H9 (cell line): Measurements from ENCODE around the gene SMARCD3. TPM values are rescaled to one million over a fixed set of nuclear protein-coding genes. Genes with fewer than 3 reads are reported as not detected.

Experiments
- DNase-seq: peaks from one replicate; pipeline ENCODE4 v3.0.0-alpha.2; 2017
- H2AFZ ChIP-seq: one replicate; pipeline ENCODE4 v1.6.1; 2013; ENCODE audit warnings: mild to moderate bottlenecking, low read length, control low read depth, moderate library complexity
- H2AK5ac ChIP-seq: 2 replicates; pipeline ENCODE4 v1.6.1; 2013; ENCODE audit warnings: low read length, control low read depth, mixed read lengths; ENCODE audit not compliant: insufficient read length
- H2BK120ac ChIP-seq: one replicate; pipeline ENCODE4 v1.6.1; 2013; ENCODE audit warnings: low read depth, mild to moderate bottlenecking, low read length, control low read depth, inconsistent platforms; ENCODE audit not compliant: poor library complexity, severe bottlenecking
- H2BK12ac ChIP-seq: 2 replicates; pipeline ENCODE4 v1.6.1; 2013; ENCODE audit warnings: low read length, control low read depth, mixed read lengths, low read depth; ENCODE audit not compliant: insufficient read length
- H2BK15ac ChIP-seq: 2 replicates; pipeline ENCODE4 v1.6.1; 2013; ENCODE audit warnings: low read depth, low read length, control low read depth
- H2BK20ac ChIP-seq: one replicate; pipeline ENCODE4 v1.6.1; 2013; ENCODE audit warnings: low read depth, mild to moderate bottlenecking, low read length, control low read depth, inconsistent platforms; ENCODE audit not compliant: poor library complexity, severe bottlenecking
- H2BK5ac ChIP-seq: 2 replicates; pipeline ENCODE4 v1.6.1; 2013; ENCODE audit warnings: low read length, control low read depth, mixed read lengths; ENCODE audit not compliant: insufficient read length
- H3K14ac ChIP-seq: 2 replicates; pipeline ENCODE4 v1.6.1; 2013; ENCODE audit warnings: low read length, control low read depth; ENCODE audit not compliant: insufficient read depth
- H3K18ac ChIP-seq: 2 replicates; pipeline ENCODE4 v1.6.1; 2013; ENCODE audit warnings: low read depth, mild to moderate bottlenecking, mixed read lengths, low read length, control low read depth; ENCODE audit not compliant: insufficient read length
- H3K23ac ChIP-seq: 2 replicates; pipeline ENCODE4 v1.6.1; 2013; ENCODE audit warnings: low read length, control low read depth, mixed read lengths, low read depth; ENCODE audit not compliant: insufficient read length
- H3K23me2 ChIP-seq: 2 replicates; pipeline ENCODE4 v1.6.1; 2013; ENCODE audit warnings: low read depth, mild to moderate bottlenecking, mixed read lengths, low read length, control low read depth; ENCODE audit not compliant: insufficient read length, poor library complexity, severe bottlenecking
- H3K27ac ChIP-seq: 2 replicates; pipeline ENCODE4 v1.5.1; 2013; ENCODE audit warnings: low read length, control low read depth, mixed read lengths, low read depth; ENCODE audit not compliant: insufficient read length
- H3K27me3 ChIP-seq: 2 replicates; pipeline ENCODE4 v1.6.1; 2013; ENCODE audit warnings: low read length, control low read depth, inconsistent platforms; ENCODE audit not compliant: insufficient read depth
- H3K4ac ChIP-seq: 2 replicates; pipeline ENCODE4 v1.6.1; 2013; ENCODE audit warnings: low read depth, mild to moderate bottlenecking, control low read depth, inconsistent platforms, low read length, moderate library complexity
- H3K4me1 ChIP-seq: 2 replicates; pipeline ENCODE4 v1.6.1; 2013; ENCODE audit warnings: low read length, control low read depth, inconsistent platforms; ENCODE audit not compliant: insufficient read depth
- H3K4me2 ChIP-seq: 2 replicates; pipeline ENCODE4 v1.6.1; 2013; ENCODE audit warnings: low read length, control low read depth, mixed read lengths; ENCODE audit not compliant: insufficient read length, insufficient read depth
- H3K56ac ChIP-seq: 2 replicates; pipeline ENCODE4 v1.6.1; 2013; ENCODE audit warnings: low read depth, mild to moderate bottlenecking, mixed read lengths, low read length, control low read depth; ENCODE audit not compliant: insufficient read length
- H3K79me1 ChIP-seq: 2 replicates; pipeline ENCODE4 v1.6.1; 2013; ENCODE audit warnings: low read depth, mild to moderate bottlenecking, moderate library complexity, low read length, control low read depth, inconsistent platforms; ENCODE audit not compliant: insufficient read depth, poor library complexity, severe bottlenecking
- H3K79me2 ChIP-seq: 2 replicates; pipeline ENCODE4 v1.6.1; 2013; ENCODE audit warnings: low read length, control low read depth, inconsistent platforms; ENCODE audit not compliant: insufficient read depth
- H3K9ac ChIP-seq: 2 replicates; pipeline ENCODE4 v1.6.1; 2013; ENCODE audit warnings: low read length, control low read depth, mixed read lengths; ENCODE audit not compliant: insufficient read length; ENCODE audit errors: extremely low read depth
- H3K9me3 ChIP-seq: one replicate; pipeline ENCODE4 v1.6.1; 2013; ENCODE audit warnings: low read depth, low read length, inconsistent platforms; ENCODE audit not compliant: control insufficient read depth
- H3T11ph ChIP-seq: one replicate; pipeline ENCODE4 v1.6.1; 2013; ENCODE audit warnings: mild to moderate bottlenecking, low read length, control low read depth, inconsistent platforms
- H4K20me1 ChIP-seq: one replicate; pipeline ENCODE4 v1.6.1; 2013; ENCODE audit not compliant: control insufficient read depth, insufficient read length, insufficient read depth
- H4K5ac ChIP-seq: 2 replicates; pipeline ENCODE4 v1.6.1; 2013; ENCODE audit warnings: low read depth, mild to moderate bottlenecking, mixed read lengths, low read length, control low read depth; ENCODE audit not compliant: insufficient read length
- H4K8ac ChIP-seq: replicated peaks from 2 replicates; pipeline ENCODE4 v1.6.1; 2013; ENCODE audit warnings: low read length, control low read depth, mixed read lengths, low read depth; ENCODE audit not compliant: insufficient read length
- H4K91ac ChIP-seq: 2 replicates; pipeline ENCODE4 v1.6.1; 2013; ENCODE audit warnings: low read depth, mild to moderate bottlenecking, moderate library complexity, mixed read lengths, low read length, control low read depth; ENCODE audit not compliant: insufficient read length
- H3K27ac Mint-ChIP-seq, 3 experiments: 2 replicates in 2 of 3; 3 replicates in 1 of 3; pipeline ENCODE4 v1.8.0; 2020 to 2021; ENCODE audit warnings: mixed read lengths in 3 of 3, mild to moderate bottlenecking in 1 of 3, moderate library complexity in 1 of 3
- H3K27me3 Mint-ChIP-seq: 2 replicates; pipeline ENCODE4 v1.8.0; 2021; ENCODE audit warnings: low read depth, mild to moderate bottlenecking, moderate library complexity, mixed read lengths
- H3K36me3 Mint-ChIP-seq, 3 experiments: 2 replicates in 2 of 3; 3 replicates in 1 of 3; pipeline ENCODE4 v1.8.0; 2020 to 2021; ENCODE audit warnings: low read depth in 3 of 3, mixed read lengths in 3 of 3; ENCODE audit not compliant: insufficient read depth in 1 of 3
- H3K4me1 Mint-ChIP-seq, 2 experiments: 2 replicates each; pipeline ENCODE4 v1.8.0; 2020; ENCODE audit warnings: mixed read lengths in 2 of 2
- H3K4me3 Mint-ChIP-seq, 2 experiments: 2 replicates in 1 of 2; 3 replicates in 1 of 2; pipeline ENCODE4 v1.8.0; 2020 to 2021; ENCODE audit warnings: mild to moderate bottlenecking in 2 of 2, mixed read lengths in 2 of 2, moderate library complexity in 1 of 2
- H3K9me3 Mint-ChIP-seq, 2 experiments: 2 replicates in 1 of 2; 3 replicates in 1 of 2; pipeline ENCODE4 v1.8.0; 2020; ENCODE audit warnings: mild to moderate bottlenecking in 2 of 2, mixed read lengths in 2 of 2, moderate library complexity in 1 of 2
- WGBS: extraction: QIAGEN DNeasy Blood & Tissue Kit; methylation state at CpG from one replicate; pipeline ENCODE4 v1.1.7; 2013; ENCODE audit warnings: missing lambda C conversion rate, low lambda C conversion rate, mixed read lengths; ENCODE audit not compliant: insufficient read length; ENCODE audit errors: extremely low coverage; 5-methylcytosine and 5-hydroxymethylcytosine counted together
- total RNA-seq: library from RNA; stranded (reverse); gene quantifications from 2 replicates; pipeline ENCODE4 v1.2.1, GENCODE V29; 2021
- TF ChIP-seq, protein P1 (sequence below): fragments of 200-600 bp; sonication (generic); conservative IDR thresholded peaks from 3 replicates; pipeline ENCODE4 v1.8.0; 2021; ENCODE audit warnings: antibody characterized with exemption, mild to moderate bottlenecking

Gene SMARCD3
- total RNA-seq, 1 experiment from 2014 or later, result 5.0 TPM

GRCh38 chr7:151212626-151213025 is 35.9 kb downstream of the SMARCD3 start:
- Histone ChIP-seq H2BK15ac (no peak overlapping the region), H4K20me1 (no peaks in the 10 kb centered on the region), H3K9me3 (no peaks in the 10 kb centered on the region), H3K18ac (no peak overlapping the region), H3K9ac (no peak overlapping the region), H3K4ac (no peak overlapping the region), H4K91ac (no peak overlapping the region), H3T11ph (no peak overlapping the region), H3K79me1 (no peaks in the 10 kb centered on the region), H3K56ac (no peak overlapping the region), H3K27me3 (no peaks in the 10 kb centered on the region), H2BK12ac (no peak overlapping the region), H2BK20ac (no peak overlapping the region), H3K23ac (no peak overlapping the region), H2BK120ac (no peak overlapping the region), H4K8ac (no peak overlapping the region), H3K23me2 (no peaks in the 10 kb centered on the region), H2AFZ (no peak overlapping the region), H2AK5ac (no peak overlapping the region), H4K5ac (no peak overlapping the region), H3K4me2 (no peak overlapping the region), H2BK5ac (no peak overlapping the region), H3K27ac (no peak overlapping the region), H3K4me1 (peaks cover 5% of the 10 kb centered on the region; the same call in 1 of the 2 replicates), H3K79me2 (no peaks in the 10 kb centered on the region), H3K14ac (no peak overlapping the region)
- no peak overlapping the region for H3K4me3 Mint-ChIP-seq
- WGBS, result no CpG with 5 or more reads among the region's 5 CpGs
- peaks cover 31 to 61% (median 44%) of the 10 kb centered on the region in 3 experiments; a peak in 6 of 7 replicates for H3K36me3 Mint-ChIP-seq
- no peak for DNase-seq
- peaks cover 13 to 16% of the 10 kb centered on the region in 2 experiments for H3K4me1 Mint-ChIP-seq
- H3K27me3 Mint-ChIP-seq, result peaks cover 2% of the 10 kb centered on the region; the same call in 1 of the 2 replicates
- H3K9me3 Mint-ChIP-seq, result no peaks in the 10 kb centered on the region
- no peak overlapping the region for H3K27ac Mint-ChIP-seq
- TF ChIP-seq, protein P1, sequence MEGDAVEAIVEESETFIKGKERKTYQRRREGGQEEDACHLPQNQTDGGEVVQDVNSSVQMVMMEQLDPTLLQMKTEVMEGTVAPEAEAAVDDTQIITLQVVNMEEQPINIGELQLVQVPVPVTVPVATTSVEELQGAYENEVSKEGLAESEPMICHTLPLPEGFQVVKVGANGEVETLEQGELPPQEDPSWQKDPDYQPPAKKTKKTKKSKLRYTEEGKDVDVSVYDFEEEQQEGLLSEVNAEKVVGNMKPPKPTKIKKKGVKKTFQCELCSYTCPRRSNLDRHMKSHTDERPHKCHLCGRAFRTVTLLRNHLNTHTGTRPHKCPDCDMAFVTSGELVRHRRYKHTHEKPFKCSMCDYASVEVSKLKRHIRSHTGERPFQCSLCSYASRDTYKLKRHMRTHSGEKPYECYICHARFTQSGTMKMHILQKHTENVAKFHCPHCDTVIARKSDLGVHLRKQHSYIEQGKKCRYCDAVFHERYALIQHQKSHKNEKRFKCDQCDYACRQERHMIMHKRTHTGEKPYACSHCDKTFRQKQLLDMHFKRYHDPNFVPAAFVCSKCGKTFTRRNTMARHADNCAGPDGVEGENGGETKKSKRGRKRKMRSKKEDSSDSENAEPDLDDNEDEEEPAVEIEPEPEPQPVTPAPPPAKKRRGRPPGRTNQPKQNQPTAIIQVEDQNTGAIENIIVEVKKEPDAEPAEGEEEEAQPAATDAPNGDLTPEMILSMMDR, result no peak
